Effector memory CD8-positive, alpha-beta T cell (primary cell): Measurements from ENCODE around the gene ARMH1.

Experiments used
- ATAC-seq: fragments of 150-1000 bp; cut with Tn5 transposase; replicated peaks from 2 replicates; pipeline ENCODE4 v1.10.0; 2021; ENCODE audit warnings: mild to moderate bottlenecking, moderate library complexity
- DNase-seq, 3 experiments: peaks; one replicate each; pipeline ENCODE4 v3.0.0; 2021
- H3K27ac Mint-ChIP-seq, 2 donors: one replicate each; pipeline ENCODE4 v1.8.0; 2022; ENCODE audit warnings: mild to moderate bottlenecking in 2 of 2, mixed read lengths in 2 of 2, moderate library complexity in 2 of 2
- H3K27me3 Mint-ChIP-seq, 2 donors: one replicate each; pipeline ENCODE4 v1.8.0; 2022; ENCODE audit warnings: mixed read lengths in 2 of 2
- H3K36me3 Mint-ChIP-seq: one replicate; pipeline ENCODE4 v1.8.0; 2022; ENCODE audit warnings: mild to moderate bottlenecking, moderate library complexity, mixed read lengths; ENCODE audit not compliant: insufficient read depth
- H3K4me1 Mint-ChIP-seq, 2 donors: one replicate each; pipeline ENCODE4 v1.8.0; 2022; ENCODE audit warnings: low read depth in 2 of 2, mixed read lengths in 2 of 2
- H3K4me3 Mint-ChIP-seq, 2 donors: one replicate each; pipeline ENCODE4 v1.8.0; 2022; ENCODE audit warnings: mild to moderate bottlenecking in 2 of 2, mixed read lengths in 2 of 2, moderate library complexity in 2 of 2
- H3K9me3 Mint-ChIP-seq, 2 donors: one replicate each; pipeline ENCODE4 v1.8.0; 2022; ENCODE audit warnings: mixed read lengths in 2 of 2

Gene ARMH1

GRCh38 chr1:44637702-44638411 lies 36.7 kb upstream of the ARMH1 start:
- Mint-ChIP-seq H3K27me3 (no peaks in the 10 kb centered on the region), H3K27ac (peak overlapping the region in 1 of 2 donors; percentile 41), H3K36me3 (peaks cover 66% of the 10 kb centered on the region), H3K4me3 (no peak overlapping the region), H3K9me3 (no peaks in the 10 kb centered on the region), H3K4me1 (peaks cover 46% of the 10 kb centered on the region in 2 donors)
- ATAC-seq = no peak
- no peak for DNase-seq

- no peak overlapping the region for H3K4me3 Mint-ChIP-seq
- ATAC-seq (no peak), DNase-seq (no peak)
- no peaks in the 10 kb centered on the region for H3K27me3 Mint-ChIP-seq
- H3K9me3 Mint-ChIP-seq = no peaks in the 10 kb centered on the region
- peaks cover 68% of the 10 kb centered on the region for H3K36me3 Mint-ChIP-seq
- peaks cover 26 to 35% of the 10 kb centered on the region in 2 donors for H3K4me1 Mint-ChIP-seq
- no peak overlapping the region for H3K27ac Mint-ChIP-seq
Observed at GRCh38 chr1:44640200-44640853, 34.2 kb upstream of the ARMH1 start.

- no peaks in the 10 kb centered on the region for H3K9me3 Mint-ChIP-seq
- ATAC-seq (no peak), DNase-seq (no peak)
- no peaks in the 10 kb centered on the region for H3K27me3 Mint-ChIP-seq
- H3K36me3 Mint-ChIP-seq = peaks cover 63% of the 10 kb centered on the region
- H3K4me1 Mint-ChIP-seq = peaks cover 20 to 26% of the 10 kb centered on the region in 2 donors
- peak overlapping the region in 1 of 2 donors; percentile 81 for H3K27ac Mint-ChIP-seq
- no peak overlapping the region for H3K4me3 Mint-ChIP-seq
Observed at GRCh38 chr1:44641126-44642102, 33.1 kb upstream of the ARMH1 start.

DNA sequence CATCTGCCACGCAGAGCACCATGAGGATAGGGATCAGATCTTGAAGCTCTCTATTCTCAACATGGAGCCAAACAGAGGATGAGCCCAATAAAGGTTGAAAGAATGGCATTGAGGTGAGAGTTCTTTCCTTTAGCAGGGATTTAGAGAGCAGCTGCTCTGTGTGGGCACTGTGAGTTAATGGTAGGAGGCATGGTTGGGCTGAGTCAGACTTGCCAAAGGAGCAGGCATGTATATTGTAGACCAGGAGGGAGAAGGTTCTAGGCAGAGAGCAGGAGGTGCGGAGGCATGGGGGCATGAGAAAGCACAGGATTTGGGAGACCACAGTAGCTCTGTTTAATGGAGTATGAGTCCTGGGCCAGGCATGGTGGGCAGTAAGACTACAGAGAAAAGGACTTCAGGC lies 32.3 kb upstream of the ARMH1 start:
- Mint-ChIP-seq H3K4me3 (no peak overlapping the region), H3K9me3 (no peaks in the 10 kb centered on the region), H3K27me3 (no peaks in the 10 kb centered on the region), H3K36me3 (peaks cover 59% of the 10 kb centered on the region), H3K4me1 (peaks cover 23 to 26% of the 10 kb centered on the region in 2 donors), H3K27ac (peak overlapping the region; percentile 26 to 32)
- DNase-seq = no peak
- no peak for ATAC-seq

DNA sequence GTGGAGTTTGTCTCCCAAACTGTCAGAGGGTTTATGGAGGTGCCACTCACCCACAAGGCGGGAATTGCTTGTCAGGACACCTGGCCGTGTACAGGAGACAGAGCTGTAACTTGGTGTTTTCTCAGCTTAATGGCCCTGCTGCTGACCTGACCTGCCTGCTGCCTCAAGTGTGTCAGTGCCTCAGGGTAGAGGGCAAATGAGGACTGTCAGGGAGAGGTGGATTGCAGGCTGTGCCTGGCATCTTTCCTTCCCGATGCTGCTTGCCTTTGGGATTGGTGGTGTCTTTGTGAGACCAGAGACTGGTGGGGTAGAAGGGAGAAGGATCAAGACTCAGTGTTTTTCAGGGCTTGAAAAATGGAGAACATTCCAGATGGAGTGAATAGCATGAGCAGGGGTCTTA lies 31.6 kb upstream of the ARMH1 start:
- no peaks in the 10 kb centered on the region for H3K9me3 Mint-ChIP-seq
- DNase-seq (no peak), ATAC-seq (no peak)
- peaks cover 20 to 24% of the 10 kb centered on the region in 2 donors for H3K4me1 Mint-ChIP-seq
- H3K27ac Mint-ChIP-seq = peak overlapping the region in 1 of 2 donors; percentile 26
- peaks cover 57% of the 10 kb centered on the region for H3K36me3 Mint-ChIP-seq
- no peak overlapping the region for H3K4me3 Mint-ChIP-seq
- H3K27me3 Mint-ChIP-seq = no peaks in the 10 kb centered on the region

GRCh38 chr1:44643721-44644334 lies 30.7 kb upstream of the ARMH1 start:
- DNase-seq (no peak), ATAC-seq (no peak)
- Mint-ChIP-seq H3K36me3 (peaks cover 48% of the 10 kb centered on the region), H3K4me1 (peaks cover 17% of the 10 kb centered on the region in 2 donors), H3K27me3 (no peaks in the 10 kb centered on the region), H3K4me3 (no peak overlapping the region), H3K27ac (peak overlapping the region in 1 of 2 donors; percentile 49), H3K9me3 (no peaks in the 10 kb centered on the region)

- no peak overlapping the region for H3K4me3 Mint-ChIP-seq
- H3K27ac Mint-ChIP-seq = peak overlapping the region in 1 of 2 donors; percentile 49
- H3K4me1 Mint-ChIP-seq = peaks cover 13 to 17% of the 10 kb centered on the region in 2 donors
- peaks cover 43% of the 10 kb centered on the region for H3K36me3 Mint-ChIP-seq
- H3K9me3 Mint-ChIP-seq = no peaks in the 10 kb centered on the region
- DNase-seq (no peak), ATAC-seq (no peak)
- H3K27me3 Mint-ChIP-seq = no peaks in the 10 kb centered on the region
Observed at GRCh38 chr1:44644806-44645205, 29.7 kb upstream of the ARMH1 start.

GRCh38 chr1:44645476-44646244 lies 28.9 kb upstream of the ARMH1 start:
- Mint-ChIP-seq H3K27ac (peak overlapping the region in 1 of 2 donors; percentile 49), H3K9me3 (no peaks in the 10 kb centered on the region), H3K4me1 (peaks cover 13 to 15% of the 10 kb centered on the region in 2 donors), H3K4me3 (no peak overlapping the region), H3K36me3 (peaks cover 41% of the 10 kb centered on the region), H3K27me3 (no peaks in the 10 kb centered on the region)
- no peak for DNase-seq
- ATAC-seq = no peak

GRCh38 chr1:44646261-44647110 lies 28.0 kb upstream of the ARMH1 start:
- Mint-ChIP-seq H3K27me3 (no peaks in the 10 kb centered on the region), H3K4me3 (no peak overlapping the region), H3K36me3 (peaks cover 36% of the 10 kb centered on the region), H3K4me1 (peaks cover 13 to 14% of the 10 kb centered on the region in 2 donors), H3K9me3 (no peaks in the 10 kb centered on the region), H3K27ac (peak overlapping the region in 1 of 2 donors; percentile 79)
- ATAC-seq = no peak
- DNase-seq = no peak

- Mint-ChIP-seq H3K4me1 (peaks cover 9 to 11% of the 10 kb centered on the region in 2 donors), H3K27ac (peak overlapping the region; percentile 79 to 89), H3K27me3 (no peaks in the 10 kb centered on the region), H3K4me3 (no peak overlapping the region), H3K36me3 (peaks cover 25% of the 10 kb centered on the region), H3K9me3 (no peaks in the 10 kb centered on the region)
- ATAC-seq = no peak
- DNase-seq = no peak
Observed at GRCh38 chr1:44647896-44648295, 26.6 kb upstream of the ARMH1 start.

DNA sequence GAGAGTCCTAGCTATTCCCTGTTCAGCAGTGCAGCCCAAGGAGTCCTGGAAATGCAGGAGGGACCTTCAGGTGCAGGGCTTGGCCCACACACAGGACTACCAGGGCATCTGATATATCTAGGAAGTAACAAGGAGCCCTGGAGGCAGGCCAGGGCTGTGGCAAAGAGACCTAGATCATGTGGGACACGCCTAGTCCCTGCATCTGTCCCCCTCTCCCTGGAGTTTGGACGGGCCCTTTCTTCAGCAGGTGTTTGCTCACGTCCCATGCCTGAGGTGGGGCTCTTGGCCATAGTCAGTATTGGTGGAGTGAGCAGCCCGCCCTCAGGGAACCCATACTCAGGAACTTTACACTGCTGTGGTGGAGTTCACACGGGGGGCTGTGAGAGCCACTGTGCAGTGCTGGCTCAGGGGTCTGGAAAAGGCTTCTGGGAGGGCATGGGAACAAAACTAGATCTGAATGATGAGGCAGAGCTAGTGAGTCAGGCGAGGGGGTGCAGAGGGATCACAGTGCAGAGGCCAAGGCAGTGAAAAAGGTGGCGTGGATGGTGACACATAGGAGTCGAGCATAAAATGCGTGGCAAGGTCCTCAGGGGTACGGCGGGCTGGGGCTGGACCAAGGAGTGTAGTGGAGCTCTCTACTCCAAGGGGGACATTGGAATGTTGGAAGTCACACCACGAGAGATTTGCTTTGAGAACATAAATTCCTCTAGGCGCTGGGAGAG lies 25.8 kb upstream of the ARMH1 start:
- Mint-ChIP-seq H3K36me3 (peaks cover 25% of the 10 kb centered on the region), H3K27ac (peak overlapping the region in 1 of 2 donors; percentile 89), H3K9me3 (no peaks in the 10 kb centered on the region), H3K27me3 (no peaks in the 10 kb centered on the region), H3K4me3 (no peak overlapping the region), H3K4me1 (peaks cover 3 to 9% of the 10 kb centered on the region in 2 donors)
- DNase-seq (no peak), ATAC-seq (no peak)
